NOMO-1 treated with dmso at 0.1 percent for 144 hours (cell line): ENCODE measurements around the gene AKAP13.

Source experiments
- DNase-seq: peaks from one replicate; lab custom pipeline; 2025; ENCODE audit not compliant: unreplicated experiment; lab: John Stamatoyannopoulos, UW

Gene AKAP13

GRCh38 chr15:85591622-85592021 is 211.2 kb downstream of the AKAP13 start:
- DNase-seq, result no peak

- no peak for DNase-seq
Measured at GRCh38 chr15:85592148-85592547, 211.7 kb downstream of the AKAP13 start.

DNA sequence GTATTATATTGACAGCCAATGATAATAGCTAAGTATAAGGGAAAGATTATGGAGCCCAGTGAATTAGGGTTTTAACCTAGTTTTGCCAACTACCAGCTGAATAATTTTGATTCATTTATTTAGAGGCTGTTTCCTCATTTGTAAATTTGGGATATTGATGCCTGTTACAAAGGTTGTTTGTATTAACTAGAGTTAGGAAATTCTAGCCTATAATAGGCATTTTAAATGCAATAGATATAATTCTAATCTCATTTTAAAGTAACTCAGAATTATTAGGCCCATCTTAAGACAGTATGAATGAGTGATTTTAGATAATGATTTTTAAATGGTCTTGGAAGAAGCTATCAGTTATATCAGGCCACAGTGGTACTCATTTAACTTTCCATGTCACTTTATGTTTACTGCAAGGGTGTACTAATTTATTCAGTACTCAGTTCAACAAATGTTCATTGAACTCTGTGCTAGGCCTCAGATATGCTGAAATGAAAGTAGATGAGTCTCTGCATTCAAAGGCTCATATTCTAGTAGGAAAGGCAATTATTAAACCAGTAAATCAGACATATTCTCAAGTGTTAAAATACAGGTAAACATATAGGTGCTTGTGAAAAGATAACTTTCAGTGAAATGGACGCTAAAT is 213.5 kb downstream of the AKAP13 start:
- DNase-seq, result no peak

DNA sequence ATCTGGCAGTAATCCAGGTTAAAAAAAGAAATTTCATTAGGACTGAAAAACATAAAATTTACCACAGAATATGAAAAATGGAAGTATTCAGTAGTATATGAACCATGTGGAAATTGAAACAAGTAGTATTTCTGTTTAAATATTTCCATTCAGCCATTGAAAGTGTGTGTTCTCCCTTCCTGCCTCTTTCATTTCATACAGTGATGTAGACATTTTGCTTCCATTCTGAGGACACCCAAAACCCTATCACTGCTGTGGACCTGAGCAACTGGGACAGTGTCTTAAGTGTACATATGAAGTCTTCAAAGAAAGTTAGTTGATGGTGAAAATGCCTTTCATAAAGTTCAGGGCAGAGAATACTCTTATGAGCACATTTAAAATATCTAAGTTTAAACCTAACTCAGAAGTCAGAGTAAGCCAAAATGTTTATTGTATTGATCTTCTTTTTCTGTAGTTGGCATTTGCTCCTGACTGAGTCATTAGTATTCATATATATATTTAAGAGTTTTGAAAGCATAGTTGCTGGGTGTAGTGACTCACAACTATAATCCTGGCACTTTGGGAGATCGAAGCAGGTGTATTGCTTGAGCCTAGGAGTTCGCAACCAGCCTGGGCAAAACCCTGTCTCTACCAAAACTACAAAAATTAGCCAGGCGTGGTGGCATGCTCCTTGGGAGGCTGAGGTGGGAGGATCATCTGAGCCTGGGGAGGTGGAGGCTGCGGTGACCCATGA is 215.6 kb downstream of the AKAP13 start:
- DNase-seq, result no peak

DNA sequence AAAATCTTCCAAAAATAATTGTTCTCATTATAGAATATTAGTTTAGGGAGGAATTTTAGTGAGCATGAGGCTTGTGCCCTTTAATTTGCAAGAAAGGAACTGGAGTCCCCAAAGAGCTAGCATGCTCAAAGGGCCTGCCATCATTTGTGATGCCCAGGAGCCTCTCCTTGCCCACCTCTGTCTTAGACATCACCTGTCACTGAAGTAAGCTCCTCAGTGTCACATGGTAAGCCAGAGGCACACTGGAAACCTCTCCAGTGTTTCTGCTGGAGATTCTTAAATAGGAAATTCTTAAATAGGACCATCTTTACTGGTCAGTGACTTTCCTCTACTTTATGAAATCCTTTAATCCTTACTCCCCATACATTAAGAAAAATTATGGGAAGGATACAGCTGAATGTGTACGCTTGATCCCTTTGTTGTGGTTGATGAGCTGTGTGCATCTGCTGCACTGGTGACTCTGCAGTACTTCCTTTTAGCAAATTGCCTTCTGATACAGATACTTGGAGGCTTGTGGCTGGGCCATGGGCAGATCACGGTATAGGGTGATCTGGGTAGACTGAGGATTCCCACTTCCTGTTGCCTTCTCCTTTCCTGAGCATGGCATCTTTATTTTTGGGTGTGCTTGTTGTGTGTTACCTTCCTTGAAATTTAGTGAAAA is 216.9 kb downstream of the AKAP13 start:
- no peak for DNase-seq

- DNase-seq, result no peak
Measured at GRCh38 chr15:85598219-85598618, 217.8 kb downstream of the AKAP13 start.

DNA sequence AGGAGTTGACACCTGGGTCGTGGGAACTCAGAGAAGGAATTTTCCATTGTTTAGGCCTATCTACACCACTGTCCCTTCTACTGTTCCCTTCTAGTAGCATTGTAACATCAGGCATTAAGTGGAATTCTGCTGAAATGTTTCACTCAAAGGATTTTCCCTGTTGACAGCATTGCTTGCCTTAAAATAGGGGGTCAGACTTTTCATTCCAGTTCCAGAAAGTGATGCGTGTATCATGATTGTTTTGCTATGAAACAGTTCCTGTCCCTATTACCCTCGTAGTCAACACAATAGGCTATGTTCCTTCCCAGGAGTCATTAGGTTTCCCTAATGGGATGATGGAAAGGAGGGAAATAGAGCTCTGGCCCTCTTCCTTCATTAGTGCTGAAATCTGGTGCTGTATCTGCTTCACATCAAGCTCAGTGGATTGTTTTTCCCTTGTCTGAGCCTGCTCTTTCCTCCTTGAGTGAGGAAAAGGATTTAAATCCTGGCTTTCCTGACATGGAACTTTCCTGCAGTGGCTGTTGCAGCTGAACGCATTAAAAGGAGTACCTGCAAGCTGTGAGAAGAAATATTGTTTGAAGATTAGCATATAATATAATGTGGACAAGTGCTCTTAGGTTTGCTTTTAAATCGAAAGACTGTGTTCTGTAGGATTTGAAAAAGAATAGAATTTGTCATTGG is 218.5 kb downstream of the AKAP13 start:
- no peak for DNase-seq

DNA sequence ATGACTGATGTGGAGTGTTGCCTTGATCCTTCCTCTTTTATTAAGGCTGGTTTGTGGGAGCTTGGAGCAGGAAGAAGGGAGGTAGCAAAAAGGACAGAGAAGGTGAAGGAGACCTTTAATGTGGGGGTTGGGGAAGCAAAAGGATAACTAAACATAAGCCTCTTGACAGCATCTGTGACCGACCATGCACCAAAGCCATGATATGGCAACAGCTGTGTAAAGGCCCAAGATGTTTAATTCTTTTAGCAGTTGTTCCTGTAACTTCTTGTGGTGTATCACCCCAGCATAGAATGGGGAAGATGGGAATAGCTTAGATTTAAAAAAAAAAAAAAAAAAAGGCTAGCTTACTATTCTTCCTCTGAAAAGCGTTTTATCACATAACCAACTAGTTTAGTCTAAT is 219.6 kb downstream of the AKAP13 start:
- DNase-seq, result no peak

DNA sequence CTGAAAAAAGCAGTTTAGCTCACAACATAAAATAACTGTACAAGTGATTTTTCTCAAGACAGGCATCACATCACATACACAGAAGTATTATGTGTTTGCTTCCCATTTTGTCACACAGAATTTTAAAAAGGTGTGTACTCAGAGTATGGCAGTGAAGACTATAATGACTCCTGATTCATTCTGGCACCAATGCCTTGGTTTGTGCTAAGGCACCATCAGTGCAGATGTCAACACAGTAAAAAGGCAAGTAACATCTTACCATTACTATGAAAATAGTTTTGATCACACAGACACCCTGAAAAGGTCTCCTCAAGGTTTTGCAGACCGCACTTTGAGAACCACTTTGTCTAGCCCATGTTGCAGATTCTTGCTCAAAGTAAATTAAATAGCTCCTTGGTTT is 222.8 kb downstream of the AKAP13 start:
- DNase-seq, result no peak

- no peak for DNase-seq
Measured at GRCh38 chr15:85603703-85604102, 223.3 kb downstream of the AKAP13 start.

GRCh38 chr15:85604194-85604593 is 223.8 kb downstream of the AKAP13 start:
- DNase-seq, result no peak

GRCh38 chr15:85606738-85607137 is 226.3 kb downstream of the AKAP13 start:
- no peak for DNase-seq

DNA sequence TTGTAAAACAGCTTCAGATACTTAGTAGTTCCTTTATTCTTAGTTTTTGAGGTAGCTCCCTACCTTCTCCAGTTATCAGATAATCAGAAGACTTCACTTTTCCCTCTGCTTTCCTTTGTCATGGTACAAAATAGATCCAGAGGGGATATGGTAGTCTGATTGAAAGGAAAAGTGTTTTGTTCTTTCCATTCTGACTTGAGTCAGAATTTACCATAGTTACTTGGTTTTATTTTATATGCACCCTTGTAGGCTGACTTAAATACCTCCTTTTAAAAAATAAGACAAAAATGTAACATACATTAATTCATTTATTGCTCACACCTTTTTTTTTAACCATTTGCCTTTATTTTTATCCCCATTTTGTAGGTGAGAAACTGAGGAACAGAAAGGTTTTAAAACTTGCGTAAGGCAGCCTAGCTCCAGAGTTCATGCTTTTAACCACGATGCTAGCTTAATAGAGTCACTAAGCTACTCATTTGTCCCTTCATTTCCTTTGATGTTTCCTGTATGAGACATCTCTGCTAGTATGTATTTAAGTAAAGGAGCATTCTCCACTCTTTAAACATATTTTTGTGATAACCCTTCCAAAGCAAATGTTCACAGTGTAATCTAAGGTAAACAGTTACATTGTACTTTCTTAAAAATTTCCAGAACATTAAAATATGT is 226.9 kb downstream of the AKAP13 start:
- no peak for DNase-seq

- DNase-seq, result no peak
Measured at GRCh38 chr15:85607842-85608241, 227.4 kb downstream of the AKAP13 start.

DNA sequence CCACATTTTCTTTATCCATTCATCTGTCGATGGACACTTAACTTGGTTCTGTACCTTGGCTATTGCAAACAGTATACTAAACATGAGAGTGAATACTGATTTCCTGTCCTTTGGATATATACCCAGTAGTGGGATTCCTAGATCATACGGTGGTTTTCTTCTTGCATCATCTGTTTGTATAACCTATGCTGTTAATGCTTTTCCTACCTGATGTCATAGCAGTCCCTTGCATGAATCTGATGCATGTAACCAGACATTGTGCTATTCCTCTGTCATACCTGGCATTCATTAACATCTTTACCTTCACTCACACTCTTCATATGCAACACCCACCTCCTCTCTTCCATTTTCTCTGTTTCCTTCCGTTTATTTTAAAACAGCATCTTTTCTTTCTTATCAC is 229.1 kb downstream of the AKAP13 start:
- no peak for DNase-seq

DNA sequence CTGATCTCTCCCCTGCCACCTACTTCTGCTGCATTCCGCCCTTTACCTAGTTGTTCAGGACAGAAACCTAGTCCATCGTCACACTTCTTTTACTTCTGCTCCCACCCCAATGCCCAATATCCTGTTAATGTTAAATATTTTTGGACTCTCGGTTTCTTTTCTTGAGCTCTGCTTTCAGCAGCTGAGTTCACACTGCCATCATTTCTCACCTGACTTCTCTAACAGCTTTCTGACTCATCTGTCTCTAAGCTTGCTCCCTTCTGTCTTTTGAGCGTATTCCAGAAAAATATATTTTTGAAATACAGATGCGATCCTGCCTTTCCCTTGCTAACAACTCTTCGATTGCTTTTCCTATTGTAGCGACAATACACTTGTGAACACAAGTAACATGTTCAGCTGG is 231.0 kb downstream of the AKAP13 start:
- DNase-seq, result no peak

DNA sequence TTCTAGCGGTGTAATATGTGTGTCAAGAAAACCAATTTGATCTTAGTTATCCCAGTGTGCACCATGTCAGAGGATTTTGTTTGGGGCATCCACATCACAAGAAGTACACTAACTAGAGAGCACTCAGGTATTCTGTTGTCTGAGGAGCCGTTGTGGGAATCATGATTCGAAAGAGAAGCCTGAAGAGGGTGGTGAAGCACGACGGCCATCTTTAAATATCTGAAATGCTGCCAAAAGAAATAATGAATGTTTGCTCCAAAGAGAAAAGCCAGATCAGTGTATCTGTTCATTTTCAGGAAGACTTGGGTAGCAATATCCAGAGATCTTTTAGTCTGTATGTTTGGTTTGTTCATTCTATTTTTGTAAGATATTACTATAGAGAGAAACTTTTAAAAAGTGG is 233.7 kb downstream of the AKAP13 start:
- no peak for DNase-seq

DNA sequence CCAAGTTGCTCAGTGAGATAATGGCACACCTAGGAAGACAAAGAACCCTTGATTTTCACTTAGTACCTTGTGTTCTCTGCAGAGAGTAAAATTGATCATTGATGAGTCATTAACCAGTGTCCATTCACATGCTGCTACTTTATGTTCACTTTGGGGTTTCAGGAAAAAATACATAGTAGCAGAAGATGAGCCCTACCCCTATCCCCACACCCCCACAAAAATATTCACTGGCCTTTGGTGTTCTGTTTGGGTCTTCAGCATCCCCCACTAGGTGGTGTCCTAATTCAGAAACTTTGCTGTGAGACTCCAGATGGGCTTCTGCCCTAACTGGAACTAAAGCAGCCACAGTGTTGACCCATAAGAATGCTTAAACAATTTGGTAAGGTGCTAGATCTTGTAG is 235.5 kb downstream of the AKAP13 start:
- no peak for DNase-seq

DNA sequence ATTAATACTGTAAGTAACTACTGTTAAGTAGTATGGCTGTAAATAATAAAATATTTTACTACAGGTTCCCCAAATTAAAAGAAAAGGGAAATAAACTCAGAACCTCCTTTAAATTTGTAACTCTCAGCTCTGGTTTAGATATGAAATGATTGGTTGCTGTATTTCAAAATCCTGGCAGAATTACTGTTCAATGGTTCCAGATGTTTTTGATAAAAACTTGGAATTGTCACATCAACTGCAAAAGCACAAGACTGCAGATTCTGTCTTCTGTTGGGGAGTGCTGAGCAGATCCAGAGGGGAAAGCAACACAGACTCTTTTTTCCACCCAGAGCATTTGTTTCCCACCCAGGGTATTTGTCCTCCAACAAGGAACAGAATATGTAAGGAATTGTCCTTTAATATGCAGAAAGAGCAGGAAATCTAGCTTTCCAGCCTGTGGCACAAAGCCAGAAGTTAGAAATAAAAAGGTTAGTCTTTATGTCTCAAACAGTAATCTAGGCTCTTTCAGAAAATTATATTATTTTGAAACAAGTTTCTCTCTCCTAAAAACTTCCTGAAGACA is 236.2 kb downstream of the AKAP13 start:
- no peak for DNase-seq

- no peak for DNase-seq
Measured at GRCh38 chr15:85618228-85618505, 237.8 kb downstream of the AKAP13 start.

DNA sequence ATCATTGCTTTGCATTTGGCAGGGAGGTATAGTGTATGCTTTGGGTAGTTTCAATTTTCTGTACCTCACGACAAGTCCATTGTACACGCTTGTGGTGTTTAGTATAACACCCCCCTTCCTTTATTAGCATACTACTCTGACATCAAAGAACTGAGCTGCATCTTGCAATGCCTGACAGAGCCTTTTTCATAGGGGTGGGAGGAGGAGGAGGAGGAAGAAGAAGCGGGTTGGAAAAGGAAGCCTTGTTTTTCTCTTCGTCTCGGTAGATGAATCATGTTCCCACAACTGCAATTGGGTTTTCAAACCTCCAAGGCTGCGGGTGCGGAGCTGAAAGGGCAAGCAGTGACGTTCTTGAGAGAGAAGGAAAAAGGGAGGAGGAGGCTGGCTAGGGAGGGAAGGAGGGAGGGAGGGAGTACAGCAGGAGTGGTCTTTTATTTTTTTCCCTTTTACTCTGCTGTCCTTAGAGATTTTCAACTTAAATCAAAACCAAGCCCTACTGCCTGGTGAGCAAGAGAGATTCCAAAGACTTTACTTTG is 238.6 kb downstream of the AKAP13 start:
- no peak for DNase-seq
